Measurements from ENCODE around the gene MGAT2. TPM values are rescaled to one million over a fixed set of nuclear protein-coding genes. Genes with fewer than 3 reads are reported as not detected.

The MGAT2 gene
- 10 to 100 TPM; 88.8 to 89.1 TPM for total RNA-seq
- 58.3 TPM for polyA plus RNA-seq (ENCODE audit: insufficient read depth, low read depth, low replicate concordance)
- long read RNA-seq, donor 1, transcript MGAT2-201 (1 exons, 2,687 nt) = major isoform, 77 of 77 reads
- long read RNA-seq, donor 1, partial matches to known transcripts = 0 of 77 reads
- long read RNA-seq, donor 1, other reads (novel, unspliced or antisense) = 0 of 77 reads
- long read RNA-seq, donor 2, transcript MGAT2-201 (1 exons, 2,687 nt) = major isoform, 20 of 20 reads
- long read RNA-seq, donor 2, partial matches to known transcripts = 0 of 20 reads
- long read RNA-seq, donor 2, other reads (novel, unspliced or antisense) = 0 of 20 reads

GRCh38 chr14:49620182-49621113, at the start of gene MGAT2, which contains the start of gene RPL36AL:
TSS of gene MGAT2 (plus strand) at chr14:49620799. CDS start at chr14:49621269, 470 bp downstream.
TSS of gene RPL36AL (minus strand) at chr14:49620626. CDS start at chr14:49619104, 1,522 bp downstream.
- peak; percentile 71 for TF ChIP-seq POLR2A (IDR thresholded peaks at IDR 0.05)
- TF ChIP-seq, protein P1, sequence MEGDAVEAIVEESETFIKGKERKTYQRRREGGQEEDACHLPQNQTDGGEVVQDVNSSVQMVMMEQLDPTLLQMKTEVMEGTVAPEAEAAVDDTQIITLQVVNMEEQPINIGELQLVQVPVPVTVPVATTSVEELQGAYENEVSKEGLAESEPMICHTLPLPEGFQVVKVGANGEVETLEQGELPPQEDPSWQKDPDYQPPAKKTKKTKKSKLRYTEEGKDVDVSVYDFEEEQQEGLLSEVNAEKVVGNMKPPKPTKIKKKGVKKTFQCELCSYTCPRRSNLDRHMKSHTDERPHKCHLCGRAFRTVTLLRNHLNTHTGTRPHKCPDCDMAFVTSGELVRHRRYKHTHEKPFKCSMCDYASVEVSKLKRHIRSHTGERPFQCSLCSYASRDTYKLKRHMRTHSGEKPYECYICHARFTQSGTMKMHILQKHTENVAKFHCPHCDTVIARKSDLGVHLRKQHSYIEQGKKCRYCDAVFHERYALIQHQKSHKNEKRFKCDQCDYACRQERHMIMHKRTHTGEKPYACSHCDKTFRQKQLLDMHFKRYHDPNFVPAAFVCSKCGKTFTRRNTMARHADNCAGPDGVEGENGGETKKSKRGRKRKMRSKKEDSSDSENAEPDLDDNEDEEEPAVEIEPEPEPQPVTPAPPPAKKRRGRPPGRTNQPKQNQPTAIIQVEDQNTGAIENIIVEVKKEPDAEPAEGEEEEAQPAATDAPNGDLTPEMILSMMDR (IDR thresholded peaks at IDR 0.05) = peak in 2 of 3 experiments; percentile 19 to 42
- peak; percentile 98 for DNase-seq
- Histone ChIP-seq H3K4me3 (peak within 1 kb of the TSS; percentile 92 to 93), H3K4me1 (peaks cover 25% of the 10 kb centered on the region), H3K36me3 (ENCODE audit: low read depth, missing control alignments) (no peaks in the 10 kb centered on the region), H3K9me3 (no peaks in the 10 kb centered on the region), H3K27me3 (no peaks in the 10 kb centered on the region), H3K27ac (peak within 1 kb of the TSS; percentile 71 to 94)
- 0% methylated on average over 55 to 85 of the region's 85 CpGs for WGBS, 2 donors
- intact Hi-C loops (cut with DNase I; ENCODE audit: low total_unique reads) = no loop called here

GRCh38 chr14:49574038-49574437, 46.6 kb upstream of the MGAT2 start:
- Histone ChIP-seq H3K27me3 (no peaks in the 10 kb centered on the region), H3K9me3 (no peaks in the 10 kb centered on the region), H3K36me3 (ENCODE audit: low read depth, missing control alignments) (no peaks in the 10 kb centered on the region), H3K27ac (no peak overlapping the region), H3K4me1 (no peaks in the 10 kb centered on the region), H3K4me3 (no peak overlapping the region)
- WGBS, 2 donors = 88 to 89% methylated on average over 5 of the region's 5 CpGs
- no peak for DNase-seq
- intact Hi-C loops (cut with DNase I; ENCODE audit: low total_unique reads) = no loop called here
- TF ChIP-seq POLR2A (IDR thresholded peaks at IDR 0.05) = no peak
- TF ChIP-seq, protein P1 (IDR thresholded peaks at IDR 0.05) = no peak

DNA sequence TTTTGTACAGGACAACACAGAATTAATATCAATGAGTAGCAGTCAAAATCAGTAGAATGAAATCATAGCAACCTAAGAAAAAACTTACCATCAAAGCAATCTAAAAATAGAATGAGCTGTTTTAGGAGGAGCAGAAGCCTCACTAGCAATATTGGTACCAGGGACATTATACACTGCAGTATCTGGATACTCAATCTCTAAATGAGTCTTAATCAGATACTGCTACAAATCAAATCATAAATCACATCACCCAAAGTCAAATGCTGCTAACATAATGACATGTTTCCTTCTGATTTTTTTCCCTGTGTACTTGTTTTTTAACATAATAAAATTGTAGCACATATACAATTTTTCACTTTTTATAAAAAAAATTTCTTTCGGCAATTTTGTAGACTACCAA, 42.5 kb upstream of the MGAT2 start:
- H3K4me1 ChIP-seq = no peaks in the 10 kb centered on the region
- intact Hi-C loops (cut with DNase I; ENCODE audit: low total_unique reads) = no loop called here
- DNase-seq = no peak
- no peak for TF ChIP-seq POLR2A (IDR thresholded peaks at IDR 0.05)
- TF ChIP-seq, protein P1 (IDR thresholded peaks at IDR 0.05) = no peak
- no peak overlapping the region for H3K27ac ChIP-seq
- no peaks in the 10 kb centered on the region for H3K36me3 ChIP-seq (ENCODE audit: low read depth, missing control alignments)
- H3K27me3 ChIP-seq = no peaks in the 10 kb centered on the region
- no peak overlapping the region for H3K4me3 ChIP-seq
- no peaks in the 10 kb centered on the region for H3K9me3 ChIP-seq
- WGBS, 2 donors = 94 to 100% methylated on average over 1 of the region's 1 CpG

- Histone ChIP-seq H3K4me3 (no peak overlapping the region), H3K9me3 (no peaks in the 10 kb centered on the region), H3K36me3 (ENCODE audit: low read depth, missing control alignments) (no peaks in the 10 kb centered on the region), H3K27ac (no peak overlapping the region), H3K4me1 (peaks cover 10% of the 10 kb centered on the region), H3K27me3 (no peaks in the 10 kb centered on the region)
- TF ChIP-seq POLR2A (IDR thresholded peaks at IDR 0.05) = no peak
- TF ChIP-seq, protein P1 (IDR thresholded peaks at IDR 0.05) = no peak
- no peak for DNase-seq
- 76 to 79% methylated on average over 2 of the region's 2 CpGs for WGBS, 2 donors
- intact Hi-C loops (cut with DNase I; ENCODE audit: low total_unique reads) = no loop called here
Measured at GRCh38 chr14:49579841-49580240, 40.8 kb upstream of the MGAT2 start.

Measured in testis (tissue), 5 donors.